GM12801 (cell line): ENCODE measurements around the gene UBFD1.

Experiments
- TF ChIP-seq, protein P1 (sequence below): IDR thresholded peaks from one replicate; pipeline ENCODE4 v1.5.1; 2011; ENCODE audit warnings: control low read depth; ENCODE audit not compliant: insufficient read length; ENCODE audit errors: extremely low read depth

UBFD1 gene, protein sequence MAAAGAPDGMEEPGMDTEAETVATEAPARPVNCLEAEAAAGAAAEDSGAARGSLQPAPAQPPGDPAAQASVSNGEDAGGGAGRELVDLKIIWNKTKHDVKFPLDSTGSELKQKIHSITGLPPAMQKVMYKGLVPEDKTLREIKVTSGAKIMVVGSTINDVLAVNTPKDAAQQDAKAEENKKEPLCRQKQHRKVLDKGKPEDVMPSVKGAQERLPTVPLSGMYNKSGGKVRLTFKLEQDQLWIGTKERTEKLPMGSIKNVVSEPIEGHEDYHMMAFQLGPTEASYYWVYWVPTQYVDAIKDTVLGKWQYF

DNA sequence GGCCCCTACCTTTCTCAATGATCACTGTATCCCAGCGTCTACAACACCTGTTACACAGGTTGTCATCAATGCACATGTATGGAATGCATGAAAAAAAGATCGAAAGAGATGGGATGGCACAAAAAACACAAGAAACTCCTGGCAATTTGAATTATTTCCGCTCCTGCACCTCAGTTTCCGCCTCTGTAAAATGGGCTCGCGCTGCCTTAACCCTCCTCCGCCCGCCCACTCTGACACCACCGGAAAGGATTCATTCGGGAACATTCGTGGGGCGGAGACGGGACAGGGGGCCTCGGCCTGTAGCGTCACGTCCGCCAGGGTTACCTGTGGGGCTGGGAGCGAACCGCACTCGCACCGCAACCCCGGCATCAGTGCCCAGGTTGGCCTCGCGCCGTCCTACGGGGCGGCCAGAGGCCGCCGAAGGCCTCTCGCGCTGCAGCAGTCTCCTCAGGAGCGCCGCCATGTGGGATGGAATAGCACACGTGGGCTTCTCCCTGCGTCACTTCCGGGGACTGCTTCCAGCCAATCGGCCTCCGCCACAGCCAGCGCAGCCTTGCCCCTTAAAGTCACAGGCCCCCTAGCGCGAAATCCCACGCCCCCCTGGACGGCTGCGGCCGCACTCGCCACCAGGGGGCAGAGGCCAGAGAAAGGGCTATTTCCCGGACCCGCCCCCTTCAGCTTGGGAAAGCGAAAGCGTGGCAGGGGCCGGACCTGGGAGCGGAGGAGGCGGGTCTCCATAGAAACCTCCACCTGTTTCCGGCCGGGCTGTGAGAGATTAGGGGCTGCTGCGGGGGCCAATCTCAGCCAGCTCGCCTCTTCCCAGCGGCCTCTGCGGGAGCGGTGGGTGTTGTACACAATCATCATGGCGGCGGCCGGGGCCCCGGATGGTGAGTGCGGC lies at the start of gene UBFD1, which contains the start of gene EARS2:
UBFD1 (plus strand) TSS at position 847 of the 898 bp plus-strand sequence; CDS start at position 863, 16 bp downstream.
EARS2 (minus strand) TSS at position 470 of the 898 bp plus-strand sequence; CDS start at position 463, 7 bp downstream.
- TF ChIP-seq, protein P1, sequence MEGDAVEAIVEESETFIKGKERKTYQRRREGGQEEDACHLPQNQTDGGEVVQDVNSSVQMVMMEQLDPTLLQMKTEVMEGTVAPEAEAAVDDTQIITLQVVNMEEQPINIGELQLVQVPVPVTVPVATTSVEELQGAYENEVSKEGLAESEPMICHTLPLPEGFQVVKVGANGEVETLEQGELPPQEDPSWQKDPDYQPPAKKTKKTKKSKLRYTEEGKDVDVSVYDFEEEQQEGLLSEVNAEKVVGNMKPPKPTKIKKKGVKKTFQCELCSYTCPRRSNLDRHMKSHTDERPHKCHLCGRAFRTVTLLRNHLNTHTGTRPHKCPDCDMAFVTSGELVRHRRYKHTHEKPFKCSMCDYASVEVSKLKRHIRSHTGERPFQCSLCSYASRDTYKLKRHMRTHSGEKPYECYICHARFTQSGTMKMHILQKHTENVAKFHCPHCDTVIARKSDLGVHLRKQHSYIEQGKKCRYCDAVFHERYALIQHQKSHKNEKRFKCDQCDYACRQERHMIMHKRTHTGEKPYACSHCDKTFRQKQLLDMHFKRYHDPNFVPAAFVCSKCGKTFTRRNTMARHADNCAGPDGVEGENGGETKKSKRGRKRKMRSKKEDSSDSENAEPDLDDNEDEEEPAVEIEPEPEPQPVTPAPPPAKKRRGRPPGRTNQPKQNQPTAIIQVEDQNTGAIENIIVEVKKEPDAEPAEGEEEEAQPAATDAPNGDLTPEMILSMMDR: no peak

DNA sequence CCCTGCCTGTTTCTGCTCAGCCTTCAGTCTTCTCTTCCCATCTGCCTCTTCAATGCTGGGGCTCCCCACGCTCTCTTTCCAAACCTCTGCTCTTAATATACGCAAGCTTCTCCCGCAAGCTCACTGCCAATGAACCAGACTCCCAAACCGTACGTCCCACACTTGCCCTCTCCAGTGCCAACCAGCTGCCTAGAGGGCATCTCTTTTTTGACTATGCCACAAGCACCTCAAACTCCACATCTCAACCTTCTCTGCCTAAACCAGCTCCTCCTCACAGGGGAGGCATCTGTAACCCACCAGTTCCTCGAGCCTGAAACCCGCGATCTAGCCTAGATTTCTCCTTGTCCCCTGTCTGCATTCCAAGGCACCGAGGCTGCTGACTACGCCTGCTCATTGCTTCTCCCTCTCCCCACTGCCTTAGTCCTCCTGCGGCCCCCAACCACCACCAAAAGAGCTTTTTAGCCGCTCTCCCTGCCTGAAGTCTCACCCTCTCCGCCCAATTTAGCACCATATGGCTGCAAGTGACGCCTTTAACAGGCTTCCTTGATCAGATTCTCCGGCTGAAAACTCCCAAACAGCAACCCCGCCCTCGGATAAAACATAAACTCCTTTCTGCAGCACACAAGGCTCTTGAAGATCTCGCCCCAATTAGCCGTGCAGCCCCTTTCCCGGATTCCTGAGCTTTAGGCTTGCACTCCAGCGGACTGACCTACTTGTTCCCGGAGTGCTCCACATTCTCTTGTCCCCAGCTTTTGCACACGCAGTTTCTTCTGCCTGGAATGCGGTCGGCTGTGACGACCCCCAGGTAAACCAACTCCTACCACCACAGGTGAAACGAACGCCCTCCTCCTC lies 48.7 kb upstream of the UBFD1 start:
- TF ChIP-seq, protein P1: no peak

DNA sequence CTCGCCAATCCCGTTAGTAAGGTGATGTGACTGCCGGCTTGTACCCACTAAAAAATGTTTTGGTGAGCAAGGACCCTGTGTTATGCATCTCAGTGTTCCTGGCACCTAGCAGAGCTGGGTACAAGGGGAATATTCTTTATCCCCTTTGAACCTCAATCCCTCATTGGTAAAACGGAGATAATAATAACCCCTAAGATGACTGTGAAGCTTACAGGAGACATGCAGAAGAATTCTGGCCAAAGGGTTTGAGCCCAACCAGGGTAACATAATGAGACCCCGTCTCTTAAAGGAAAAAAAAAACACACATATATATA lies 48.1 kb upstream of the UBFD1 start:
- TF ChIP-seq, protein P1: no peak

DNA sequence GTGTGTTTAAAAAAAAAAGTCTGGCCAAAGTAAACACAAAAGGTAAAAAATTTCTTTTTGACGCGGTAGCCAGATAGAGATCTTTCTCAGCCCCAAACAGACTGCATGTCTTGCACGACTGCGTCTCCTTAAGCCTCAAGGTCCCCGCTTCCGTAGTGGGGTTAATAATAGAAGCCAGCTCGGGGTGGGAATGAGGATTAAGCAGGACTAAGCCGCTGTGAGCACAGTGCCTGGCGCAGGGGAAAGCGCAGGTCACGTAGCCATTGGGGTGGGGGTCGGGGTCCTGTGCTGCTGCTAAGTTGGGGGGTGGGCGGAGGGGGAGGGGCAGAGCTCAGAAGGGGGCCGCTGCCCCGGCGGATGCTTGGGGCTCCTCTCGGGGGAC lies 47.8 kb upstream of the UBFD1 start:
- TF ChIP-seq, protein P1: no peak

DNA sequence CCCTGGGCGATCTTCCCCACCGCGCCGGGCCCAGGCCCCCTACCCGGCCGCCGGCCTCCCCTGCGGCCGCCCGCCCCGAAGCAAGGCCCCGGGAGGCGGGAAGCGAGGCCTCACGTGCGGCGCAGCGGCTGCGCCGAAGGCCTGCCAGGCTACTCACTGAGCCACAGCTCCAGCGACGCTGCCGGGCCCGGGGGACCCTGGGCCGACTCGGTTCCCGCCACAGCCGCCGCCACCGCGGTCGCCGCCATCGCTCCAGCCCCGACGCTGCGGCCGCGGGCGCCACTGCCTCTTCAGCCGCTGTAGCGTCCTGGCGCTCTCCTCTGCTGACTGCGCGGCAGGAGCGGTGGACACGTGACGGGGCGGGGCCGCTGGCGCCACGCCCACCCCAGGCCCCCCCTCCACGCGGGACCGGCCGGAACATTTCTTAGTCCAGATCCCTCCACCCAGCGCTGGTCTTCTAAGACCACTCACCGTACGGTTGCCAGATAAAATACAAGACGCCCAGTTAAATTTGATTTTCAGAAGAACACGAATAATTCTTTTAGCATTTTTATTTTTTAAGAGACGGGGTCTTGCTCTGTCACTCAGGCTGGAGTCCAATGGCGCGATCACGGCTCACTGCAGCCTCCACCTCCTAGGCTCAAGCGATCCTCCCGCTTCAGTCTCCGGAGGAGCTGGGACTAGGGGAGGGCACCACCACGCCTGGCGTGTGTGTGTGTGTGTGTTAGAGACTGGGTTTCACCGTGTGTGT lies 47.2 kb upstream of the UBFD1 start, which contains the start of gene GGA2:
GGA2 (minus strand) TSS at position 331 of the 751 bp plus-strand sequence; CDS start at position 248, 83 bp downstream.
- TF ChIP-seq, protein P1: no peak

DNA sequence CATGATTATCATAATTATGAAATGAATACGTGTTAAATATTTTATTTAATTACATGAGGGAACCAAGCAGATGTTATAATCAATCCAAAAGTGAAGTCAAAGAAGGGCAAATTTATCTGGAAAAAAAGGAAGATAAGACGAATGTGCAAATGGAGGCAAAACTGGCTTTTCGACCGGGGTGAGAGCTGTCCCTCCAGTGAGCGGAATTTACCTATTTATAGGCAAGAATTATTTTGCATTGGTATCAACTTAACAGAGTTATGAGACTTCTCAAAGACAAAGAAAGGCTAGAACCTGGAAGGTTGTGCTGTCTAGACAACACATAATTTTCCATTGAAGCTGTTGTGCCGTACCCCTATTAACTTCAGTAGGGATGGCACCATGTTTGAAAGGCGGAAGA lies 45.8 kb upstream of the UBFD1 start:
- TF ChIP-seq, protein P1: no peak
